T-helper 2 cell (primary cell): ENCODE measurements around the gene RETN.

Experiments used
- DNase-seq, 5 experiments: peaks; one replicate each; pipeline versions ENCODE4 v3.0.0 to v3.0.0-alpha.2; 2012 to 2022

Gene RETN

DNA sequence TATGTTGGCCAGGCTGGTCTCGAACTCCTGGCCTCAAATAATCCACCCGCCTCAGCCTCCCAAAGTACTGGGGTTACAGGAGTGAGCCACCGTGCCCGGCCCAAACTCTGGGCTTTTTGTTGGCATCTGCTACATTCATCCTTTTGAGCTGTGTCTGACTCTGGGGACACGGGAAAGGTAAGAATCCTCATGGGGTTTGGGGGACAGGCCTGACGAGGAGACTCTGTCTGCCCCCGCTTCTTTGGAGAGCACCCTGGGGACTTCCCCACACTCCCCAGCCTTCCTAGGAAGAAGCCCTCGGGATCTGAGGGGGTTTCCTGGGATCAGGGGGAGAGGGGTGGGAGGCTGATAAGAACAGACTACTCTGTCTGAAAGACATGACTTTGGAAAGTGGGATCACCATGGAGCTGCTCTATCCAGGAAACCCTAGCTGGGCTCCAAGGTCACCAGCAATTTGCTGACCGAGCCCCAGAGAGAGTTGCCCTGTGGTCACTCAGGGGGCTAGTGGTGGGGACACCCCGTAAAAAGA is 41.1 kb downstream of the RETN start:
- DNase-seq, result no peak

DNA sequence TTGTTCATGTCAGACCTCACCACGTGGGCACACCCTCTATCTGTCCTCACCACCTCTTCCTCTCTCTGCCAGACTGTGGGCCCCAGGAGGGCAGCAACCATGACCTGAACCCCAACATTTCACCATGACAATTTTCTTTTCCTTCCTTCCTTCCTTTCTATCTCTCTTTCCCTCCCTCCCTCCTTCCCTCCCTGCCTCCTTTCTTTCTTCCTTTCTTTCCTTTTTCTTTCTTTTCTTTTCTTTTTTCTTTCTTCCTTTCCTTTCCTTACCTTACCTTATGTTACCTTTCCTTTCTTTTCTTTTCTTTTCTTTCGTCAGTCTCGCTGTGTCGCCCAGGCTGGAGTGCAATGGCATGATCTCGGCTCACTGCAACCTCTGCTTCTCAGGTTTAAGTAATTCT is 41.8 kb downstream of the RETN start:
- DNase-seq, result no peak

DNA sequence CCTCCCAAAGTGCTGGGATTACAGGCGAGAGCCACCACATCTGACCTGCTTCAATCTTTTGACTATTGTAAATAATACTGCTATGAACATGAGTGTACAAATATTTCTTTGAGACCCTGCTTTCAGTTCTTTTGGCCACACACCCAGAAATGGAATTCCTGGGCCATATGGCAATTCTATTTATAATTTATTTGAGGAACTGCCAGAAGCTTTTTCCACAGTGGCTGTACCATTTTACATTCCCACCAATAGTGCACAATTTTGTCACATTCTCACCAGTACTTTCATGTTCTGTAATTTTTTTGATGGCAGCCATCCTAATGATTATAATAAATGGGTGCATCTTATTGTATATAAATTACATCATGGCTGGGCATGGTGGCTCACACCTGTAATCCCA is 46.8 kb downstream of the RETN start:
- DNase-seq, result no peak

DNA sequence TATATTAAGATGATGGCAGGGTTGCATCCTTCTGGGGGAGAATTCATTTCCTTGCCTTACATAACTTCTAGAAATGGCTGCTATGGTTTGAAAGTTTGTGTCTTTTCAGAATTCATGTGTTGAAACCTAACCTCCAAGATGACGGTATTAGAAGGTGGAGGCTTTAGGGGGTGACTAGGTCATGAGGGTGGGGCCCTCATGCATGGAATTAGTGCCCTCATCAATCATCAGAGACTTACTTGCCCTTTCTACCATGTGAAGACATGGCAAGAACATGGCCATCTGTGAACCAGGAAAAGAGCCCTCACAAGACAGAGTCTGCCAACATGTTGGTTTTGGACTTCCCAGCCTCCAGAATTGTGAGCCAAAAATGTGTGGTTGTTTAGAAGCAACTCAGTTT is 47.9 kb downstream of the RETN start:
- no peak for DNase-seq

DNA sequence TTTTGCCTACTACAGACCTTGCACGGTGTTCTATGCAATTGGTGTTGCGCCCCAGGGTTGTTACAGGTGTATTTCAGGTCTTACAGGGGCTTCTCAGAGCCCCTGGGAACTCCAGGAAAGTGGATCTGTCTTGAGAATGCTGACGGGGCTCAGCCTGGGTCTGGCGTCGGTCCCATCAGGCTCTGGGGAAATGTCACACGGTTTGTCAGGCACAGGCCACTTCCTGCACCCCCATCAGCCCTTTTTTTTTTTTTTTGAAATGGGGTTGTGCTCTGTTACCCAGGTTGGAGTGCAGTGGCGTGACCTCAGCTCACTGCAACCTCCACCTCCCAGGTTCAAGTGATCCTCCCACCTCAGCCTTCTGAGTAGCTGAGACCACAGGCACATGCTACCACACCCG is 49.8 kb downstream of the RETN start:
- peak in 1 of 5 experiments; percentile 30 for DNase-seq
